MM.1S (cell line): ENCODE results near the gene NLGN1.

Source experiments
- DNase-seq: peaks from one replicate; pipeline ENCODE4 v3.0.0-alpha.2; 2015
- H2AFZ ChIP-seq: fragments of 300-600 bp; sonication (generic); 2 replicates; pipeline ENCODE4 v1.6.0; 2016; ENCODE audit warnings: antibody characterized with exemption, low read length
- H3F3A ChIP-seq: fragments of 300-600 bp; sonication (generic); 2 replicates; pipeline ENCODE4 v1.6.1; 2016; ENCODE audit warnings: mild to moderate bottlenecking, antibody characterized with exemption, low read length, moderate library complexity, mixed read lengths; ENCODE audit not compliant: insufficient read depth
- H3K27ac ChIP-seq: fragments of 300-600 bp; sonication (generic); 2 replicates; pipeline ENCODE4 v1.5.1; 2016; ENCODE audit warnings: mild to moderate bottlenecking, low read length
- H3K27me3 ChIP-seq: fragments of 300-600 bp; sonication (generic); replicated peaks from 2 replicates; pipeline ENCODE4 v1.6.0; 2016; ENCODE audit warnings: low read length; ENCODE audit not compliant: insufficient read depth
- H3K36me3 ChIP-seq: fragments of 300-600 bp; sonication (generic); replicated peaks from 2 replicates; pipeline ENCODE4 v1.6.1; 2016; ENCODE audit warnings: mild to moderate bottlenecking, low read length, mixed read lengths; ENCODE audit not compliant: insufficient read depth
- H3K4me1 ChIP-seq: fragments of 300-600 bp; sonication (generic); 2 replicates; pipeline ENCODE4 v1.6.1; 2016; ENCODE audit warnings: low read length, mixed read lengths
- H3K4me2 ChIP-seq: fragments of 300-600 bp; sonication (generic); 2 replicates; pipeline ENCODE4 v1.6.0; 2016; ENCODE audit warnings: low read depth, low read length
- H3K4me3 ChIP-seq: fragments of 300-600 bp; sonication (generic); 2 replicates; pipeline ENCODE4 v1.5.1; 2016; ENCODE audit warnings: low read length, mixed read lengths
- H3K79me2 ChIP-seq: fragments of 300-600 bp; sonication (generic); 2 replicates; pipeline ENCODE4 v1.6.1; 2016; ENCODE audit warnings: mixed run types, low read length, mixed read lengths
- H3K9ac ChIP-seq: fragments of 300-600 bp; sonication (generic); 2 replicates; pipeline ENCODE4 v1.6.1; 2016; ENCODE audit warnings: low read length, mixed read lengths
- H3K9me2 ChIP-seq: fragments of 300-600 bp; sonication (generic); replicated peaks from 2 replicates; pipeline ENCODE4 v1.6.1; 2016; ENCODE audit warnings: mild to moderate bottlenecking, low read length, mixed read lengths; ENCODE audit not compliant: insufficient read depth
- H3K9me3 ChIP-seq: fragments of 300-600 bp; sonication (generic); replicated peaks from 2 replicates; pipeline ENCODE4 v1.6.1; 2016; ENCODE audit warnings: mild to moderate bottlenecking, low read length, mixed read lengths; ENCODE audit not compliant: insufficient read depth
- H4K20me1 ChIP-seq: fragments of 300-600 bp; sonication (generic); 2 replicates; pipeline ENCODE4 v1.6.1; 2016; ENCODE audit warnings: mild to moderate bottlenecking, low read length, moderate library complexity, mixed read lengths; ENCODE audit not compliant: insufficient read depth
- EZH2 ChIP-seq: fragments of 300-600 bp; sonication (generic); optimal IDR thresholded peaks from 2 replicates; pipeline ENCODE3; 2017; ENCODE audit warnings: low read depth, mild to moderate bottlenecking, antibody characterized with exemption, low read length, mixed read lengths
- EZH2phosphoT487 ChIP-seq: fragments of 300-600 bp; sonication (generic); IDR thresholded peaks from 2 replicates; pipeline ENCODE4 v1.6.1; 2018; ENCODE audit warnings: antibody characterized with exemption, low read length
- TF ChIP-seq, protein P1 (sequence below): fragments of 300-600 bp; sonication (generic); IDR thresholded peaks from 2 replicates; pipeline ENCODE4 v1.5.1; 2016; ENCODE audit warnings: antibody characterized with exemption, low read length, mixed read lengths

The NLGN1 gene

DNA sequence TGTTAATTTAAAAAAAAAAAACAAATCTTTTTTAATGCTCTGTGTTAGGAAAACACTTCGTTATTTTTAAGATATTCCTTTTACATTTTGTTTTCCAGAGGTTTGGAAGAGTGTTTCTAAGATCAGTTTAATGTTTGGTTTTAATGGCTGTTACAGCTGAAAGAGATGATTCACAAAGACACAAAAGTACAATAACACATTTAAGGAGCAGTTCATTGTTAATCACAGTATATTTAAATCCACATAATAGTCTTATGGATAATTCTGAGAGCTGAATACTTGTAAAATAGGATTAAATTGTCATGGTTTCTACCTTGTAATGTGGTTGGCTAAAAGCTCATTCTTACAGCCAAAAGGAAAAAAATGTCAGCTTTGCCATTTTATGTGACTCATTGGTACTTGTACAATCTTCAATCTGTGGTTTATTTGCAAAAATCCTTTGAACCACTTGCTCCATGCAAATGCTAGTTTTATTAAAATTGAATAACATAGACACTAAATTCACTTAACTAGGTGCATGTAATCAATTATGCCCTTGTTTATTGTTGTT is 426.4 kb downstream of the NLGN1 start:
- Histone ChIP-seq H2AFZ (no peak overlapping the region), H3K27me3 (no peaks in the 10 kb centered on the region), H3K79me2 (no peaks in the 10 kb centered on the region), H4K20me1 (no peaks in the 10 kb centered on the region), H3K9ac (no peak overlapping the region), H3F3A (no peaks in the 10 kb centered on the region), H3K9me2 (no peaks in the 10 kb centered on the region), H3K9me3 (no peaks in the 10 kb centered on the region), H3K27ac (no peak overlapping the region), H3K4me3 (no peak overlapping the region), H3K4me1 (no peaks in the 10 kb centered on the region), H3K36me3 (no peaks in the 10 kb centered on the region), H3K4me2 (no peak overlapping the region)
- no peak for DNase-seq
- TF ChIP-seq, protein P1, sequence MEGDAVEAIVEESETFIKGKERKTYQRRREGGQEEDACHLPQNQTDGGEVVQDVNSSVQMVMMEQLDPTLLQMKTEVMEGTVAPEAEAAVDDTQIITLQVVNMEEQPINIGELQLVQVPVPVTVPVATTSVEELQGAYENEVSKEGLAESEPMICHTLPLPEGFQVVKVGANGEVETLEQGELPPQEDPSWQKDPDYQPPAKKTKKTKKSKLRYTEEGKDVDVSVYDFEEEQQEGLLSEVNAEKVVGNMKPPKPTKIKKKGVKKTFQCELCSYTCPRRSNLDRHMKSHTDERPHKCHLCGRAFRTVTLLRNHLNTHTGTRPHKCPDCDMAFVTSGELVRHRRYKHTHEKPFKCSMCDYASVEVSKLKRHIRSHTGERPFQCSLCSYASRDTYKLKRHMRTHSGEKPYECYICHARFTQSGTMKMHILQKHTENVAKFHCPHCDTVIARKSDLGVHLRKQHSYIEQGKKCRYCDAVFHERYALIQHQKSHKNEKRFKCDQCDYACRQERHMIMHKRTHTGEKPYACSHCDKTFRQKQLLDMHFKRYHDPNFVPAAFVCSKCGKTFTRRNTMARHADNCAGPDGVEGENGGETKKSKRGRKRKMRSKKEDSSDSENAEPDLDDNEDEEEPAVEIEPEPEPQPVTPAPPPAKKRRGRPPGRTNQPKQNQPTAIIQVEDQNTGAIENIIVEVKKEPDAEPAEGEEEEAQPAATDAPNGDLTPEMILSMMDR: no peak
- TF ChIP-seq EZH2 (no peak), EZH2phosphoT487 (no peak)

DNA sequence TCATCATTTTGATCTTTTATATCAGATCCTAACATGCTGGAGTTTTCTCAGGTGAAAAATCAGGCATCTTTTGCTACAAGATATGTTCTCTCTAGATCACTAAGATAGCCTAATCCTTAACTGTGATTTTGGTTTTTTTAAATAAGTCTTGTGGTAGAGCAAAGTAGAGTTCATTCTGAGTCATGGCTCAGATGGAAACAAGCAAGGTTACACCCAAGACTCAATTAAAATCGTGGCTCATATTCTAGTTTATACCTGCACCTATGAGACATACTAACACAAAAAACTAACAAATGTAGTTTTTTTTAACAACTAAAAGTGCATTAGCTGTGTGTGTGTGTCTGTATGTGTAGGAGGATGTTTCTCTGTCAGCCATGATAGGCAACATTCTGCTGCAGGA is 428.2 kb downstream of the NLGN1 start:
- no peak overlapping the region for H3K4me3 ChIP-seq
- no peaks in the 10 kb centered on the region for H3K27me3 ChIP-seq
- H2AFZ ChIP-seq: no peak overlapping the region
- no peaks in the 10 kb centered on the region for H3F3A ChIP-seq
- TF ChIP-seq EZH2phosphoT487: no peak
- TF ChIP-seq, protein P1: no peak
- no peak for TF ChIP-seq EZH2
- H3K36me3 ChIP-seq: no peaks in the 10 kb centered on the region
- H3K79me2 ChIP-seq: no peaks in the 10 kb centered on the region
- no peak for DNase-seq
- no peaks in the 10 kb centered on the region for H3K4me1 ChIP-seq
- H3K27ac ChIP-seq: no peak overlapping the region
- H3K9ac ChIP-seq: no peak overlapping the region
- no peaks in the 10 kb centered on the region for H4K20me1 ChIP-seq
- H3K4me2 ChIP-seq: no peak overlapping the region
- no peaks in the 10 kb centered on the region for H3K9me2 ChIP-seq
- H3K9me3 ChIP-seq: no peaks in the 10 kb centered on the region

DNA sequence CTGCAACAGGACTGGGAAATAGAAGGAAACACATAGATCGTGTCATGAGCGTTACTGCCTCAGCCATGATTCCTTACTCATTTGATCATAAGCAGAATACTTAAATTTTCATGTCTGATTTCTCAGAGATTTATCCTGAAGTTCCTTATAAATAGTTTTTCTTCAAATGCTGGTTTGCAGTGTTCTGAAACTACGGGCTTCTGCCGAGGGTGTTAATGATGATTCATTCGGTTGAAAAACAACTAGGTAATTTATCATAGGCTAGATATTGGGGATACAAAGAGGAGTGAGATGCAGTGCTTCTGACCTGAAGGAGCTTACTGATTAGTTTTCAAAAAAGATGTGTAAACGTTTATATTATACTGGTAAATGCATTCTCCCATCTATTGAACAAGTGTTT is 428.9 kb downstream of the NLGN1 start:
- no peak overlapping the region for H3K4me2 ChIP-seq
- no peak overlapping the region for H3K9ac ChIP-seq
- H3K9me2 ChIP-seq: no peaks in the 10 kb centered on the region
- no peak for TF ChIP-seq EZH2phosphoT487
- no peak for TF ChIP-seq EZH2
- TF ChIP-seq, protein P1: no peak
- H3K27ac ChIP-seq: no peak overlapping the region
- H3F3A ChIP-seq: no peaks in the 10 kb centered on the region
- no peaks in the 10 kb centered on the region for H3K79me2 ChIP-seq
- H3K36me3 ChIP-seq: no peaks in the 10 kb centered on the region
- no peak overlapping the region for H3K4me3 ChIP-seq
- H2AFZ ChIP-seq: no peak overlapping the region
- no peaks in the 10 kb centered on the region for H4K20me1 ChIP-seq
- no peaks in the 10 kb centered on the region for H3K4me1 ChIP-seq
- no peaks in the 10 kb centered on the region for H3K27me3 ChIP-seq
- no peaks in the 10 kb centered on the region for H3K9me3 ChIP-seq
- no peak for DNase-seq
